ENCODE data around the gene CPXM2.

DNA sequence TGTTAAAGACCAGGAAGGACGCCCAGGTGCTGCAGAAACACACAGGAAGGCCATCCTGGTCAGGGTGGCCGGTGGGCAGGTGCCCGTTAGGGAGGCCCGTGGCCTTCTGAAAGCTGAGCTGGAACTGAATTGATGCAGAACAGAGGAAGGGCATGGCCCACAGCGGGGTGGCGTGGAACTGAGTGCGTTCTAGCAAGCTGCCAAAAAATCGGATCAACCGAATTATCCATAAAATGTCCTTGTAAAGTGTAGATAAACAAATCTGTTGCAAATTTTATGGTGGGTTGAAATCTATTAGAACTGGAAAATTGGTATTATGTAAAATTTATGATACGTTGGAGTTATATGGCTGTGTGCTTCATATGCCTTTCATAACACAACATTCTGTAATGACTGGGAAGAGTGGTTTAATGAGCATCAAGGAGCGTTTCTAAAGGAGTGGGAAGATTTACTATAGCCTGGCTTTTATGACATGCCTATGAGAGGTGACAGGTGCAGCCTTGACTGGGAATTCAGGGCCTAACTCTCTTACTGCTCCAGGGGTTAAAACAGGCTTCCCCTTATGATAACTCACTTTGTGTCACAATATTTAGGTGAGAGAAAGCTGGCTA, 117.4 kb downstream of the CPXM2 start:
- TF ChIP-seq EZH2 (IDR thresholded peaks at IDR 0.05; ENCODE audit: insufficient read depth, poor library complexity, severe bottlenecking) (no peak), EZH2phosphoT487 (IDR thresholded peaks at IDR 0.05; ENCODE audit: insufficient read depth, low read depth) (no peak)
